Measurements from ENCODE around the gene REEP6. TPM values are rescaled to one million over a fixed set of nuclear protein-coding genes. Genes with fewer than 3 reads are reported as not detected.

The REEP6 gene
- total RNA-seq, 3 donors from 2014 or later (not counting 1 experiment from before 2014, with no cell fraction given): 3.9 to 5.0 (median 4.3) TPM

- DNase-seq (no peak), ATAC-seq (no peak)
- Mint-ChIP-seq H3K27me3 (ENCODE audit: low read depth in 2 of 2) (peaks cover 29 to 42% of the 10 kb centered on the region in 2 donors), H3K9me3 (no peaks in the 10 kb centered on the region), H3K4me3 (no peak overlapping the region), H3K4me1 (peaks cover 4 to 29% of the 10 kb centered on the region in 2 donors), H3K36me3 (no peaks in the 10 kb centered on the region), H3K27ac (no peak overlapping the region)
- H3K9me3 ChIP-seq (ENCODE audit: control insufficient read depth, insufficient read depth, low read length): peaks cover 7% of the 10 kb centered on the region
- no peak for TF ChIP-seq CTCF (IDR thresholded peaks at IDR 0.05)
- H3K36me3 ChIP-seq (ENCODE audit: control insufficient read depth, insufficient read depth, low read length): no peaks in the 10 kb centered on the region
- no peak overlapping the region for H3K27ac ChIP-seq (ENCODE audit: low read length)
- 50% methylated on average over 39 of the region's 39 CpGs for WGBS (ENCODE audit: insufficient coverage)
- peaks cover 29% of the 10 kb centered on the region for H3K4me1 ChIP-seq (ENCODE audit: control insufficient read depth, insufficient read depth, low read length)
- intact Hi-C loops (cut with micrococcal nuclease): no loop called here
- H3K4me3 ChIP-seq (ENCODE audit: low read length): no peak overlapping the region
- peaks cover 71% of the 10 kb centered on the region for H3K27me3 ChIP-seq (ENCODE audit: control insufficient read depth, insufficient read depth, low read length)
These were observed 38.8 kb upstream of the REEP6 start for GRCh38 chr19:1451916-1452801.

GRCh38 chr19:1452802-1453524, 38.0 kb upstream of the REEP6 start:
- Histone ChIP-seq H3K9me3 (ENCODE audit: control insufficient read depth, insufficient read depth, low read length) (peaks cover 7% of the 10 kb centered on the region), H3K4me3 (ENCODE audit: low read length) (no peak overlapping the region), H3K36me3 (ENCODE audit: control insufficient read depth, insufficient read depth, low read length) (no peaks in the 10 kb centered on the region), H3K27me3 (ENCODE audit: control insufficient read depth, insufficient read depth, low read length) (peaks cover 67% of the 10 kb centered on the region), H3K27ac (ENCODE audit: low read length) (no peak overlapping the region), H3K4me1 (ENCODE audit: control insufficient read depth, insufficient read depth, low read length) (peaks cover 29% of the 10 kb centered on the region)
- Mint-ChIP-seq H3K4me1 (peaks cover 4 to 26% of the 10 kb centered on the region in 2 donors), H3K36me3 (no peaks in the 10 kb centered on the region), H3K4me3 (no peak overlapping the region), H3K27me3 (ENCODE audit: low read depth in 2 of 2) (peaks cover 21 to 35% of the 10 kb centered on the region in 2 donors), H3K27ac (no peak overlapping the region), H3K9me3 (no peaks in the 10 kb centered on the region)
- intact Hi-C loops (cut with micrococcal nuclease): no loop called here
- WGBS (ENCODE audit: insufficient coverage): 77% methylated on average over 30 of the region's 30 CpGs
- DNase-seq (no peak), ATAC-seq (no peak)
- no peak for TF ChIP-seq CTCF (IDR thresholded peaks at IDR 0.05)

GRCh38 chr19:1453525-1454364, 37.2 kb upstream of the REEP6 start:
- ATAC-seq (no peak), DNase-seq (no peak)
- H3K27ac ChIP-seq (ENCODE audit: low read length): no peak overlapping the region
- Mint-ChIP-seq H3K27me3 (ENCODE audit: low read depth in 2 of 2) (peaks cover 18 to 32% of the 10 kb centered on the region in 2 donors), H3K4me1 (peaks cover 4 to 26% of the 10 kb centered on the region in 2 donors), H3K36me3 (no peaks in the 10 kb centered on the region), H3K4me3 (no peak overlapping the region), H3K27ac (no peak overlapping the region), H3K9me3 (no peaks in the 10 kb centered on the region)
- no peaks in the 10 kb centered on the region for H3K36me3 ChIP-seq (ENCODE audit: control insufficient read depth, insufficient read depth, low read length)
- peaks cover 7% of the 10 kb centered on the region for H3K9me3 ChIP-seq (ENCODE audit: control insufficient read depth, insufficient read depth, low read length)
- 50% methylated on average over 33 of the region's 33 CpGs for WGBS (ENCODE audit: insufficient coverage)
- peaks cover 29% of the 10 kb centered on the region for H3K4me1 ChIP-seq (ENCODE audit: control insufficient read depth, insufficient read depth, low read length)
- intact Hi-C loops (cut with micrococcal nuclease): no loop called here
- no peak overlapping the region for H3K4me3 ChIP-seq (ENCODE audit: low read length)
- peaks cover 64% of the 10 kb centered on the region for H3K27me3 ChIP-seq (ENCODE audit: control insufficient read depth, insufficient read depth, low read length)
- TF ChIP-seq CTCF (IDR thresholded peaks at IDR 0.05): no peak

Measured in natural killer cell (primary cell).